Mucosa of gallbladder (tissue), 1 donor: ENCODE data around the gene ARHGAP25. TPM values are rescaled to one million over a fixed set of nuclear protein-coding genes. Genes with fewer than 3 reads are reported as not detected.

Experiments used
- DNase-seq: peaks from one replicate; pipeline ENCODE4 v3.0.0-alpha.2; 2020; ENCODE audit warnings: low spot score
- total RNA-seq: library from RNA; stranded (reverse); gene quantifications from one replicate; pipeline ENCODE4 v1.2.1, GENCODE V29; 2021
- donor health status: DM: no; HTN: no; CAD: no.

The ARHGAP25 gene
- total RNA-seq, 1 donor from 2014 or later = 12.6 TPM

- DNase-seq = no peak
Measured at GRCh38 chr2:68719912-68720311, 14.7 kb upstream of the ARHGAP25 start.

GRCh38 chr2:68720665-68721064 lies 13.9 kb upstream of the ARHGAP25 start:
- no peak for DNase-seq

- DNase-seq = peak; percentile 76
Measured at GRCh38 chr2:68721482-68722101, 13.0 kb upstream of the ARHGAP25 start.

GRCh38 chr2:68722712-68723111 lies 11.9 kb upstream of the ARHGAP25 start:
- DNase-seq = no peak

- no peak for DNase-seq
Measured at GRCh38 chr2:68723181-68723580, 11.4 kb upstream of the ARHGAP25 start.

GRCh38 chr2:68726100-68726499 lies 8.5 kb upstream of the ARHGAP25 start:
- no peak for DNase-seq

GRCh38 chr2:68726608-68727367 lies 7.8 kb upstream of the ARHGAP25 start:
- peak; percentile 44 for DNase-seq

DNA sequence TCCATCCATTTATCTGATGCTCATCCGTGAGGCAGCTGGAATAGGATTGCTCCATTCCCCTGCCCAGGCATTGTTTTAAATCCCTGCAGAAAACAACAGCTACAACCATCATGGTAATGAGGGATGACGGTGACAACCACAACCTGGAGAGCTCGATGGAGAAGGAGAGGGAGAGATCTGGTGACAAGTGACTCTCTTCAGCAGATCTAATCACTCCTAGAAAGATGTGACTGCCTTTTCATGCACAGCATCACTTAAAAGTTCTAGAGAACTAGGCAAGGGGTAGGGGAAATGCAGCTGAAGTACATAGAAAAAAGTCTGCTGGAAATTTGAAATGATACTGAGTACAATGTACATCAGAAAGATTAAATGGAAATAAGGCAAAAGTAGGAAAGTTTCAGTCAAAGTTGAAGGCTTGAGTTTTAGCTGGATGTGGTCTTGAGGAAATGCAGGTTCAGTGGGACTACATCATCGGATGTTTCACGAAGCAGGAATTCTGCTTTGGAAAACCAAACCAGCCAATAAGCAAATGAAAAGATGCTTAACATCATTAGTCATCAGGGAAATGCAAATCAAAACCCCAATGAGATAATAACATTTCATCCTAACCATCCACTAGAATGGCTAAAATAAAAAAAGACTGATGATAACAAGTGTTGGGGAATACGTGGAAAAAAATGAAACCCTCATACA lies 6.8 kb upstream of the ARHGAP25 start:
- no peak for DNase-seq

DNA sequence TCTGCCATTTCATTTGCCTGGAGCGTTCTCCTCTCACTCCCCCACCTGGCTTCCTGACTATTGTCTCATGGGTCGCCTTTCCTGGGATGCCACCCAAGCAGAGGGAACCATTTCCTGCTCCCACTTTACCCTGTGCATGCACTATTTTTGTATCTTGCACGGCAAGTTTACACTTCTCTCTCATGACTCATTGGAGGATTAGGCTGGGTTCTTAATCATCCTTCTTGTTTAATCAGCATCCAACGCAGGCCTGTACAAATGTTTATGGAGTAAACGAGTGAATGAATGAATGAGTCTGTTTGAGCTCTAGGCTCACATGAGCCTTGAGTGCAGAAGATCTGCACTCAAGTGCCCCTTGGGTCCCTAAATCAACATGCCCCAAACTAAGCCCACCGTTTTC lies 3.8 kb upstream of the ARHGAP25 start:
- DNase-seq = no peak

GRCh38 chr2:68732036-68732932 lies 2.3 kb upstream of the ARHGAP25 start:
- DNase-seq = no peak

DNA sequence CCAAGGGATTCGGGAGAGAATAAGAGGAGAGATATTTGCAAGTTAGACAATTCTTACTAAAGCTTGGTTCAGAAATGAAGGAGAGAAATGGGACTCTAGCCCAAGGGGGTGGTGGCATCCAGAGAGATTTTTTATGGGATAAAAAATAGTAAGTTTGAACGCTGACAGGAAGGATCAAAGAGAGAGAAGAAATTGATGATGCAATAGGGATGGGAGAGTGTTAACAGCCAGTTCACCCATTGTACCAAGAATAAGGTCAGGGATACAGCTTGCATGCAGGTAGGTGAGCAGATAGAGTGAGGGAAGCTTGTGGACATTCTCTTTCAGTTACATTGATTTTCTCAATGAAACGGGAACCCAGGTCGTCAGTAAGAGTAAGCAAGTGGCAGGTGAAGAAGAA lies 1.2 kb upstream of the ARHGAP25 start:
- DNase-seq = no peak

- peak; percentile 2 for DNase-seq
Measured at GRCh38 chr2:68734176-68734575, 435 bp upstream of the ARHGAP25 start.

DNA sequence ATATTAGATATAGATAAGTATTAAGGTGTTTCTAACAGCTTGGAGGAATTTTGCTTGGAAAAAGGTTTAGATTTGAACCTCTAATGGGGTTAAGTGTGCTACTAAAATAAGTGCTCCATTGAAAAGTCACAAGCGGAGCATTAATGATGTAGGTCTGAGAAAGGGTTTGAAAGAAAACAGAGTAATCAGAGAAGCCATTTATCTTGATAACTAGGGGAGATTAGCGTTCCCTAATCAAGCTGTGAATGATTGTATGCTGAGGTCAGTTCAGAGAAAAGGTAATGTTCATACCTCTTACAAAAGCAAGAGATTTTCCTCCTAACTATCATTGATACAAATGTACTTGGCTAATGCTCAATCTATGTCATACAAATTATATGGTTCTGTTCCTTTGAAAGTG lies 1.5 kb downstream of the ARHGAP25 start:
- DNase-seq = no peak

- DNase-seq = peak; percentile 11
Measured at GRCh38 chr2:68737711-68738110, 3.1 kb downstream of the ARHGAP25 start.

- no peak for DNase-seq
Measured at GRCh38 chr2:68738906-68739594, 4.4 kb downstream of the ARHGAP25 start.

DNA sequence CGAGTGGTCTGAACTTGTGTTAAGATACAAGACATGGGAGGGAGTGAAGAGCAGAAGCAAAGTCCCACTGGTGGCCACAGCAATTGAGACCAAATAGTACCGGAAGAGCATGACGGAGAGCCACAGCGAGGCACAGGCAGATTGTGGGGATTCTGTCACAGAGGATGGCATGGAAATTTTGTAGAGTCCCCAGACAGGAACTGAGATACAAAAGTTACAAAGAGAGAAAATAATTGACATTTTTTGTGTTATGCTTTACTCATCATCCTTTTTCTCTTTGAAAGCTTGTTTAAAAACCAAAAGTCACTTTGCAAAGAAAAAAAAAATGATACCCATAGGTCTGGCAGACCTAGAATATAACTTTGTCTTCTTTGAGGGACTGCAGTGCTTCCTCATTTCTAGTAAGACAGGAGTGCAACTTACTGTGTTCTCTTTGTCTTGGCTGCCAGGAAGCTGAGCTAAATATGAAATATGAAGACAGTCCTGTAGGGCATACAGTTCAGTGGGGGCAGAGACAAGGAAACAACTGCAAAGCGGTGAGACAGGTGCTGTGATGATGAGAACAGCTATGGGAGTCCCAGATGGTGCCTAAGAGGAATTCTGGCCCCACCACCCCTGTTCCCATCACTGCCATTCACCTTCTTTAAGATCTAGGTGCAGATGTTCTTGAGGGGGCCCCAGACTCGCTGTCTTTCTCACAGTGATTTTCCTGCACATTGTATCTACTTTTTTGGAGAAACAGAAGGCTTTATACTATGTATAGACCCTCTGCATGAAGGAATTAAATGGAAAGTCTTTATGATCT lies 5.2 kb downstream of the ARHGAP25 start:
- DNase-seq = peak; percentile 7

GRCh38 chr2:68740400-68740914 lies 5.8 kb downstream of the ARHGAP25 start:
- peak; percentile 4 for DNase-seq

GRCh38 chr2:68741238-68741637 lies 6.6 kb downstream of the ARHGAP25 start:
- DNase-seq = peak; percentile 9

DNA sequence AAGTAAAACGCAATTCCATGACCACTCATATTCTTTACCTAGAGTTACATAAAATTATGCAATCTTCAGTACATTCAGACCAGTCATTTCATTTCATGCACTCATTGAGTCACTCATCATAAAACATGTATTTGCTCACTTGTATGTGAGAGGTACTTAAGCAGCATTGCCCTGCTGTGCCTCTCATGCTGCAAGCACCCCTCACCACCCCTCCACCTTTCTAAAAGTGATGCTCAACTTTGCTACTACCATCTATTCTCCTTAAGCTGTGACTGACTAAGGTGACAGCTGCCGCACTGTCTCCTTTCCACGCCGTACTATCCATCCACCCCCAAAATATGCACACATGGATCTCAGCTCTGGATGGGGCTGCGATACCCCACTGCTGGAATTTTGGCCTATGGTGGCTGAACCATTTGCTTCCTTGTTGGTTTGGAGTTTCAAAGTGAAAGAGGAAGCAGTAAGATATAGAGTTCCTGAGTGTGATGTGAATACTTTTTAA lies 7.2 kb downstream of the ARHGAP25 start:
- peak; percentile 7 for DNase-seq
